Ureter (tissue), 1 donor: Measurements from ENCODE around the gene ATP2B3. TPM values are rescaled to one million over a fixed set of nuclear protein-coding genes. Genes with fewer than 3 reads are reported as not detected.
A peak's percentile ranks its signal among the peaks of the same experiment; 100 is the strongest.

ENCODE experiments used
- DNase-seq: peaks from one replicate; pipeline ENCODE4 v3.0.0-alpha.2; 2020; ENCODE audit warnings: low spot score
- total RNA-seq: library from RNA; stranded (reverse); gene quantifications from one replicate; pipeline ENCODE4 v1.2.4, GENCODE V29; 2023
- donor health status: DM: yes; HTN: yes; CAD: no.

The ATP2B3 gene
- total RNA-seq, 1 donor from 2014 or later, result not detected

DNA sequence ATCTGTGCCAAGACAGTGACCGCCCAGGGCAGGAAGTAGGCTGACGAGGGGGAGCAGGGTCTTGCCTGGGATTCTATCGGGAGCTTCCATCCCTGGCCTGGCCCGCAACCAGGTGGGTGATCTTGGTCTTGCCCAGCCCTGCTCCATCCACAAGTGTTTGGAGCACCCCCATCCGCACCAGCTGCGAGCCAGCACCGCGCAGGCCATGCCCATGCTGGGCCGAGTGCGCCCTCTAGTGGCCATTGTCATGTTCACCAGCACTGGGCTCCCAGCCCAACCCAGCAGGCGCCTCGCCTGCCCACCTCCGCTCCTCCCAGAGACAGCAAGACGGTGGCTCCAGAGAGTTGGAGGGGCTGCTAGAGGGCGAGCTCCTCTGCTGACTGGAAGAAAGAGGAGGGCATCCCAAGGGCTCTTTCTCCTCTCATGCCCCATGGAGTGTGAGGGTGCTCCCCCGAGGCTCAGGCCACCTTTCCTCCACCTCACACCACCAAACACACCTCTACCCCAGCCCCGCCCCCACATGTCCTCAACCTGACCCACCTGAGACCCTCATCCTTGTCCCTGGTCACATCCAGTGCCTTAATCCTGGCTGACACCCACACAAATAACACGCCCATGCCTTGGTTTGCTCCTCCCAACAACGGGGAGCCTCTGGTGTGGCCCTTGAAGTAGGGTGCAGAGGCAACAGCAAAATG is 9.8 kb upstream of the ATP2B3 start:
- peak; percentile 82 for DNase-seq

DNA sequence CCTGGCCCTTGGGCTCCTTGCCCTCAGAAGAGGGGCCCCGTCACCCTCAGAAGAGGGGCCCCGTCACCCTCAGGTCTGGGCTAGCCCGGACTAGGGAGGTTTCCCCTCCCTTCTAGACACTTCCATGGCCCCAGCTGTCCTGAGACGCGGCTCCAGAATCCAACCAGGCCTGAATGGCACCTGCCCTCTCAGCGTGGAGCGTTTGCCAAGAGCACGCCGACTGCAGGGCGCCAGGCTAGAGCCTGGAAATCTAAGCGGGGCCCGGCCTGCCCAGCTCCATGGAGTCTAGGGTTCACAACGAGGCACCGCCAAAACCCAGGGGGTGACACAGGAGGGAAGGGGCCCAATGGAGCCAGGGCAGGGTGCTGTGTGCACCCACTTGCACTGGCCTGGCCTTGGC is 7.8 kb upstream of the ATP2B3 start:
- no peak for DNase-seq

DNA sequence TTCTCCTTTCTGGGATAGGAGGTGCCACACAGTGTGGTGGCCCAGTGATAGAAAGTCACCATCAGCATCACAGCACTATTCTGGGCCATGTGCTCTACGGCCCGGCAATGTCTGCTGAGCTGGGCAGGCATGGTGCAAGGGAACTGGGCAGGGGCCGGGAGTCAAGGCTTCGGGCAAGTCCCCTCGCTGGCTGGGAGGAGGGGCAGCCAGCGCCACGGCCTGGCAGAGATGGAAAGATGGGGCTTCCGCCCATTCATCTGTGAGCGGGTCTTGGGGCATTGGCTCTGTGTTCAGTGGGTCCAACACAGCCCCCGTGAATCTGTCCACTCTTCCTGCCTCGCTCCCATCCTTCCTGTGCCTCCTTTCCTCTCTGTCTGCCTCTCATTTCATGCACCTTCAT is 7.1 kb upstream of the ATP2B3 start:
- DNase-seq, result no peak

DNA sequence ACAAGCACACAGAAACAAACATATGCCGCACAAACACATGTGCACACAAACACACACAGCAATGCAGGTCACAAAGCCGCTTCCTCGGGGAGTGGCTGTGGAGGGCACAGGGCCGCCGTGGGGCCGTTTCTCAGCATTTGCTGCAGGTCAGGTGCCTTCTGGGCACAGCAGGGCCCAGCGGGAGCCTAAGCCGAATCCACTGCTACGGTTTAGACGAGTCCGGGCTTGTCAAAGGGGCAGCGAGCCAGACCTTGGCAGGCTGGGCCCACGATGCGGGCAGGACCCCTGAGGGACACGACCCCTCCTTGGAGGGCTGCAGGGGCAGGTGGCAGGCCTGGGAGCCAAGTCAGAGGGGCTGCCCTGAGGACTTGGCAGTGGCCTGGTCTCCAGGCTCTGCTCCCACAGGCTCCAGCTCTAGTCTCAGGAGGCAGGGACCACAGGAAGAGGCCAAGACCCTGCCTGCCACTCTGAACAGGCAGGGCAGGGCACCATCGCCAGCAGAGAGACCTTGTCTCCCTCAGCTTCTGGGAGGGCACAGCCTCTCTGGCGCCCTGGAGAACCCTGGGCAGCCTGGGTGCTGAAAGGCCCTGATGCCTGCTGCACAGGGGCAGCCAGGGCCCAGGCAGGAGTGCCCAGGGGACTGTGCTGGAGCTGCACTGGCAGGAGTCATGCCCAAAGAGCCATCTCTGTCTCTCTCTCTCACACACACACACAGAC is 5.5 kb upstream of the ATP2B3 start:
- no peak for DNase-seq

DNA sequence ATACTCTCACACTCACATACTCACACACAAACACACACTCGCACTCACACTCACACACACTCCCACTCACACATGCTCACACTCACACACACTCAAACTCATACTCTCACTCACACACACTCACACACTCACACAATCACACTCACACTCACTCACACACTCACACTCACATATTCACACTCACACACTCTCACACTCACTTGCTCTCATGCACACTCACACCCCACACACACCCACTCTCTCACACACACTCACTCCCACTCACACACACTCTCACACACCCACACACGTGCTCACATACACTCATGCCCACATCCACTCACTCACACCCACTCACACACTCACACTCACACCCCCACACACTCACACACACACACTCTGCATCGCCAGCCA is 4.9 kb upstream of the ATP2B3 start:
- DNase-seq, result no peak

DNA sequence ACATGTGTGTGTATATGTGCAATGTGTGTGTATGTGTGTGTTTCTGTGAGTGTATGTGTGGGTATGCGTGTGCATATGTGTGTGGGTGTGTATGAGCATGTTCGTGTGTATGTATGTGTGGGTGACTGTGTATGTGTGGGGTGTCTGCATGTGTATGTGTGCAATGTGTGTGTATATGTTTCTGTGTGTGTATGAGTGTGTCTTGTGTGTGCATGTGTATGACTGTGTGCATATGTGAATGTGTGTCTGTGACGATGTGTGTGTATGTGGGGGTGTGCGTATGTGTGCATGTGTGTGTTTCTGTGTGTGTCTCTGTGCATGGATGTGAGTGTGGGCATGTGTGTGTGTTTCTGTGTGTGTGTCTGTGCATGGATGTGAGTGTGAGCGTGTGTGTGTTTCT is 4.2 kb upstream of the ATP2B3 start:
- no peak for DNase-seq

DNA sequence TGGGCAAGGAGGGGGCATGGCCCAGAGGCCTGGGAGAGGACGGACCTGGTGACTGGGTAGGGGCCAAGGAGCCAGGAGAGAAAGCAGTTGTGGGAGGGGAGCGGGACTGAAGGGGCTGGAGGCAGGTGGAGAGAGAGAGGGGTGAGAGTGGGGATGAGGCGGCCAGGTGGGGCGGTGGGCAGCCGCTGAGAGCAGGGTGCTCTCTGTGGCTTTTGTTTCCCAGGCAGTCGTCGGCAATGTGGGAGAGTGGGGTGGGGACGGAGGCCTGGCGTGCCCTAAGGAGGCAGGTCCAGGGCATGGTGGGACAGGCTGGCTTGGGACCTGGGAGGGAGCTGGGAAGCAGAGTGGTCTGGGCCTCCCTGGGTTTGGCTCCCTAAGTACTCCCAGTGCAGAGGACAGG is 3.2 kb upstream of the ATP2B3 start:
- no peak for DNase-seq

DNA sequence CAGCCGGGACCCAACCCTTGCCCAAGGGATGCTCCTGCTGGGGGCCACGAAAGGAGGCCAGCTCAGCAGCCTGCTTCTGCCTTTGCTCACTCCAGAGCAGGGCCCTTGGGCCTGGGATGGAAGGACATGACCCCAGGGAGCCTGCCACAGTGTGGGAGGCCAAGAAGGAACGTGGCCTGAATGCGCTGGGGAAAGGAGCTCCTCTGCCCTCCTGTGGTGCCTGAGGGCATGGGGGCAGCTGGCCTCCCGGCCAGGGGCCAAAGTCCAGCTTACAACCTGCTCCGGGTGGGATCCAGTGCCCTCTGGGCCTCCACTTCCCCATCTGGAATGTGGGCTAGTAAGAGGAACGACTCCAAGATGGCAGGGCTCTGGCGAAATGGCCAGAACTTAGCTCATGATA is 2.0 kb upstream of the ATP2B3 start:
- DNase-seq, result no peak

DNA sequence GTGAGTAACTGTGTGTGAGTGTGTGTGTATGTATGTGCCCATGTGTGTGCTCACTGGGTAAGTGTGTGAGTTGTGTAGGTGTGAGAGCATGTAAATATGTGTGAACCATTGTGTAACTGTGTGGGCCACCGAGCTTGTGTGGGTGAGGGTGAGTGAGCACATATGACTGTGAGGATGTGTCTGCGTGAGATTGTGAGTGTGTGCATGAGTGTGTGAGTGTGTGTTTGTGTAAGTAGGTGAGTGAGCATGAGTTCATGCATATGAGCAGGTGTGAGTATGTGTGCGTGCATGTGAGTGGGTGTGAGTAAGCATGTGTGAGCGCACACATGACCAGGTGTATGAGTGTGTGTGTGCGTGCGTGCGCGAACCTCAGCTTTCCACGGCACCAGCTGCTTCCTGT is 1.4 kb upstream of the ATP2B3 start:
- DNase-seq, result no peak

DNA sequence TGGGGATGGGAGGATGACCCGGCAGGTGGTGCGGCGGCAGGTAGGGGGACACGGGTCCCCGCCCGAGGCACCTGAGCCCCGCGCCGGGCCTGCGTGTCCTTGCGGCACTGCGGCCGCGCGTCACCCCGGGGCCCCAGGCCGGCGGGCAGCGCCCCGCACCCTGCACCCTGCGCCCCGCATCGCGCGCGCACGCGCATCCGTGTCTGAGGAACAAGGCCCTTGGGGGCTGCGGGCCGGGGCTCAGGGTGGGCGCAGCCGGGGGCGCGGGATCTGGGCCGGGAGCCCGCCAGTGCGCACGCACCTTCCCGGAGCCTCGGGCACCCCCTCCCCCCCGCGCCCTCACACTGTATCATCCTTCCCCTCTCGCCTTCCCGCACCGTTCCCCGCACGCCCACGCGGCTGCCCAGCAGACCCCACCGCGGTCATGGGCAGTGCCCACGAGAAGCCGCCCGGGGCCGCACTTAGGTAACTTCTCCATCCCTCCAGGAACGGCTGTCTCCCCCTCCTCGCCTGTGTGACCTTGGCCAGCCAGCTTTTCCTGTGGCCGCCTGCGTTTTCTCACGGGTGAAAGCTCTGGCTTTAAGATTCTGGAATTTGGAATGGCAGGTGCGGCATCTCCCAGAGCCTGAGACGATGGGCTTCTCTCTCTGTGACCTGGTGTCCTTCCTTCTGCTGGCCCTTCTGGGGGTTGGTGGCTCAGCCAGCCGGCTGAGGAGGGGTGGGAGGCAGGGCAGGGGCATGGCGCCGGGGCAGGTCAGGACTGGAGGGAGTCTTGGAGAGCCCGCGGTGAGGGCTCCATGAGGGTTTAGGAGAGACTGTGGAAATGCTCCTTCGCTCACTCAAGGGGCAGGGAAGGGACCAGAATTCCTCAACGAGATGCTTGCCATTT is 748 bp downstream of the ATP2B3 start:
- DNase-seq, result no peak

DNA sequence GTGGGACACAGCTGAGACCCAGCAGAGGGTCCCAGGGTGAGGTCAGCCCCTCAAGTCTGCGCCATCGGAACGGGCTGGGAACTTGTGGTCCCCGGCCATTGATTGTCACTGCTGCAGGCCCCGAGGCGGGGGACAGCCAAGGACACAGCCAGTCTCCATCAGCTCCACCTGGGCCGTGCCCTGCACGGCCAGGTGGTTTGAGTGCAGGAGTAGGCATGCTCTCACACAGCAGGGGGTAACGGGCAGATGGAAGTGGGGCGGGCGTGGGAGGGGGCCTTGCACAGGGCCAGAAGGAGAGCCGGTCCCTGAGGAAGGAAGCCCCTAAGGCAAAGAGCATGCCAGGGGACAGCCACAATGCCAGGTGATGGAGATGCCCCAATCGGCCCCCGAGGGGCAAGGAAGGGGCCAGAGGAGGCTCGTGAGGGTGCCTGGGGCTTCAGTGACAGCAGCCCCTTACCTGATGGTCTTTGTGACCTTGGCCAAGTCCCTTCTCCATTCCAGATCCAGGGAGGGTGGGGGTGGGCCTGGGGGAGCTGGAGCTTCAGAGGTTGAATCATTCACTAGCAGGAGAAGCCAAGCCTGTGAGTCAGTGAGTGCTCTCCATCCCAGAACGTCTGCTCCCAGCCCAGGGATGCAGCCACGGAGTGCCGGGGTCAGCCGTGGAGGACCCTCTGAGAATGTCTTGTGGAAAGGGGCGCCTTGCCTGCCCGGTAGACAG is 2.3 kb downstream of the ATP2B3 start:
- DNase-seq, result no peak

DNA sequence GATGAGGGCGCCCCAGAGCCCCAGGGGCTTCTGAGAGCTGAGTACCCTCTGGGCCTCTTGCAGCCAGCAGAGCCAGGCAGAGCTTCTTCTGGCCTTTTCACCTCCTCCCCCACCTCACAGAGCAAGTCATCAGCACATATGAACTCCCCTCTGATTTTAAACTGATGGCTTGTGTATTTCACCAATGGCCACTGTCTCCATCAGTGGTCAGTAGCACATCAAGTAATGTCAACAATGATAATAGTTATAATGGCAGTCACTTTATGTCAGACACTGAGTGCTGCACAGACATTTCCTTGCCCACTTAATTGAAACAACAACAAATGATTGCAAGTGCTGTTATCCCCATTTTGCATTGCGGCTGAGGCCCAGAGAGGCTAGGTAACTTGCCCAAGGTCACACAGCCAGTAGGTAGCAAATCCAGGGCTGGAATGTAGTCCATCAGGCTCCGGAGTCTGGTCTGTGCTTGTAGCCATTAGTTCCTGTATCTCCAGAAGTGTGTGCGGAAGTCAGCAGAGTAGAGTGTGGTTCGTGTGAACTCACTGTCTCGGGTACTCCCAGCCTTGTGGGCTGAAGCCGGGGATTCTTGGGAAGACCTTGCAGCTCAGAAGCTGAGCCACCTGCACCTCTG is 3.0 kb downstream of the ATP2B3 start:
- DNase-seq, result no peak

DNA sequence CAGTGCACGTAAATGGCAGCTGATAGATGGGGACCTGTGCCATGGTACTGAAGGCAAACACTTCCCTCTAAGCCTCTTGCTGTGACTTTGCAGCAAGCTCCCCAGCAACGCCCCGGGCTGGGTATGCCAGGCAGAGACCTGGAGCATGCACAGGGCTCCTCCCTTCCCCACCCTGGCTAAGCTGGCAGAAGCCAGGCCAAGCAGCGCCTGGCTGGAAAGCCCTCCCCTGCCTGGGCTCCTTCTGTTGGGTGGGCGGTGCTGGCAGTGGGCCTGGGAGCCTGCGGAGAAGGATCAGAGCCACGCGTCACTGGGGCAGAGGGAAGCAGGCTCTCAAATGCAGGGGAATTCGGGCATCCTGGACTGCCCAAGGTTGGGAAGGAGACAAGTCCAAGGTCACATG is 3.6 kb downstream of the ATP2B3 start:
- DNase-seq, result peak; percentile 58

DNA sequence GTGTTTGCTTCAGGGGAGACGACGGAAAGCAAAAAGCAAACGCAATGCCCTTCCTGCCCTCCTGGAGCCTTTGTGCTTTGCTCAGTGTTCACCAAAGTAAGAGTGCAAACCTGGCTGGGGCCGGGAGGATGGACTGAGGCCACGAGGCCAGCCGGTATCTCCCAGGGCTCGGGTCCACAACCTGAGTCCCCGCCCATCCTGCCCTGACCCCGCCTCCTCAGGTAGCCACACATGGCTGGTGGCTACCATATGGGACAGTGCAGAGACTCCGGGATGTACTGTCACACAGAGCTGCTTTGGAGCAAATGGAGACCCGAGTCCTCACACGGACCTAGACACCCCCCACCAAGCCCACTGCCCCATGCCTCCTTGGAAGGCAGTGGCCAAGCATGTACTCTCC is 4.8 kb downstream of the ATP2B3 start:
- DNase-seq, result no peak

DNA sequence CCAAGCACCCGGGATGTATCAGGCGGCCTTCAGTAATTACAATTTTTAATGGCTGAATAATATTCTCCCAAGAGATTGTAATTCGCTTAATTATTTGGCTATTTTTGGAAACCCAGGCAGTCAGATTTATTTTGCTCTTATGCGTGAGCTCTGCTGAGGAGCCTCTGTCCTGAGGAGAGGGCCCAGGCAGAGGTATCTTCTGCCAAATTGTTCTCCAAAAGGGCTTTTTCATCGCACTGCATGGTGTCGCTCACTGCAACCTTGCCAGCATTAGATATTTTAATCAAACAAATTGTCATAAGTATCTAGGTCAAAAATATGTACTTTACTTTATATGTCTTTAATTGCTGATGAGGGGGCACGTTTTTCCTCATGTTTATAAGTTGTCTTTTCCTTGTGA is 5.8 kb downstream of the ATP2B3 start:
- no peak for DNase-seq

DNA sequence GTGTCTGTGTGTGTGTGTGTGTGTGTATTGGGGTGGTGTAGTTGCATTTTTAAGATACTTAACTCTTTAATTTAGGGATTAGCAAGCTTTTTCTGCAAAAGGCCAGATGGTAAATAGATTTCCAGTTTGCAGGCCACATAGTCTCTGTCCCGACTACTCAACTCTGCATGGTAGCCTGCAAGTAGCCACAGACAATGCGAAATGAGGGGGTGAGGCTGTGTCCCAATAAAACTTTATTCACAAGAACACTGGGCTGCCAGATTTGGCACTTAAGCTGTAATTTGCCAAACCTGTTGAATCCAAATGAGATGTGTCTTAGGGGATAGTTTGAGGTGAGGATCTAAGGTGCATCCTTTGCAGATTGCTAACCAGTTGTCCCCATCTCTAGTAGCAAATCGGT is 6.8 kb downstream of the ATP2B3 start:
- DNase-seq, result no peak

DNA sequence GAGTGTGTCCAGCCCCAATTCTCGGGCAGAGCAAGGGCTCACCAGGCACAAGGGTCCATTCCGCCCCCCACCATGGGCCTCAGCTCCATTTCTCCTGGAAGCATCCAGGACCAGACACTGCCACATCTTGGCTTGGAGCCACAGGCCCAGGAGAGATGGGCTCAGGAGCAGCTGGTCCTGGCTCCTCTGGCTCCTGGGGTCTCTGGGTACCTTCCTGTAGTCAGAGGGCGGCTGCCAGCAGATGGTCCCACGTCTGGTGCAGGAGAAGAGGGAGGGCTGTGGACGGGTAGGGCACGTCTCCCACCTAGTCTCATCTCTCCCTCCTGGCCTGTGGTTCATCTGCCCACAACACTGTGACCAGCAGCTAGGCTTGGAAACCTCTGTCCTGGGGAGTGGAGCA is 8.0 kb downstream of the ATP2B3 start:
- no peak for DNase-seq

DNA sequence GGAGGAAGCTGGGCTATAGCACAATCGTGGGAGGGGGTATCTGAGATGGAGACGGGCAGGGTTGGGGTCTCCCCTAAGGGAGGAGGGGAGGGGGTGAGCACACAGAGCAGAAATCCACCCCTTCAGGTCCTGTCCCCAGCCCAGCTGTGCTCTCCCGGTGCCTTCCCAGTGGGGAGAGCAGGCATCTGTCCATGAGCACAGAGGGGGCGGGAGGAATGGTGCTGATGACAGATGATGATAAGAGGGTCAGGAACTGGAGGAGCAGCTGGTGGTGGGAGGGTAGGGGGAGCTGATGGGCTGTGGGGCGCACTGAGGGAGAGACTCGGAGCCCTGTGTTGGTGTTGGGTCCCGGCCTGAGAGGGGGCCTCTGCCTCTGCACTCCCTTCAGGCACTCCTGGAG is 8.6 kb downstream of the ATP2B3 start:
- no peak for DNase-seq

DNA sequence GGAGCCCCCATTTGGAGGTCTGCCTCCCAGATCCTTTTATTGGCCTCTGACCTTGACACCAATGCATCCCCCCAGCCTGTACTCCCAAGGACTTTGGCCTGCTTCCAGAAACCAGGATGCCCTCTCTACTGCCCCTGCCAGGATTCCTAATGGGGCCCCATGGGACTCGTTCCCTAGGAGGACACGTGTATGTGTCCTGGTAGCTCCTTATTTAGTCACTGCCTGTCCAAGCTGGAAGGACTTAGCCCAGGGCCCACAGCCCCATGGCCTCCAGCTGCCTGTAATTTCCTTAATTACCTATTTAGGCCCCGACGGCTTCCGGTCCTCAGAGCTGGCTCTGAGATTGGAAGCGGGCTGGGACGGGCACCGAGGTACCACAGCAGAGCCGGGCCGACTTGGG is 9.4 kb downstream of the ATP2B3 start:
- DNase-seq, result no peak

DNA sequence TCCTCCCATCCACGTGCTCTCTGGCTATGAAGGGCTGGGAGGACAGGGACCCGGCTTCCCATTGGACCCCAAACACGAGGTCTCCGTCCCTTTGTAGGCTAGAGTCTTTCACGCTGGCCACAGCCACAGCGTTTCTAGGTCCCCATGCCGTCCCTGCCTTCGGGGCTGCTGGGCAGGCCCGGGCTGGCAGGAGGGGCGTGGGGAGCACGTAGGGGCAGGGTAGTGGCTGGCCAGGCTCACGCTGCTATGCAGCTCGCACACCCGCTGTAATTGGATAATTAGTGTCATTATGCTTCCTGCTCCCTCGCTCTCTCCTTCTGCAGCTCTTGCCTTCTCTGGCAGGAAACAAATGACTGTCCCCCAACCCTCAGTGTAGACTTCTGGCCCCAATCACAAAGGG is 9.8 kb downstream of the ATP2B3 start:
- DNase-seq, result no peak

DNA sequence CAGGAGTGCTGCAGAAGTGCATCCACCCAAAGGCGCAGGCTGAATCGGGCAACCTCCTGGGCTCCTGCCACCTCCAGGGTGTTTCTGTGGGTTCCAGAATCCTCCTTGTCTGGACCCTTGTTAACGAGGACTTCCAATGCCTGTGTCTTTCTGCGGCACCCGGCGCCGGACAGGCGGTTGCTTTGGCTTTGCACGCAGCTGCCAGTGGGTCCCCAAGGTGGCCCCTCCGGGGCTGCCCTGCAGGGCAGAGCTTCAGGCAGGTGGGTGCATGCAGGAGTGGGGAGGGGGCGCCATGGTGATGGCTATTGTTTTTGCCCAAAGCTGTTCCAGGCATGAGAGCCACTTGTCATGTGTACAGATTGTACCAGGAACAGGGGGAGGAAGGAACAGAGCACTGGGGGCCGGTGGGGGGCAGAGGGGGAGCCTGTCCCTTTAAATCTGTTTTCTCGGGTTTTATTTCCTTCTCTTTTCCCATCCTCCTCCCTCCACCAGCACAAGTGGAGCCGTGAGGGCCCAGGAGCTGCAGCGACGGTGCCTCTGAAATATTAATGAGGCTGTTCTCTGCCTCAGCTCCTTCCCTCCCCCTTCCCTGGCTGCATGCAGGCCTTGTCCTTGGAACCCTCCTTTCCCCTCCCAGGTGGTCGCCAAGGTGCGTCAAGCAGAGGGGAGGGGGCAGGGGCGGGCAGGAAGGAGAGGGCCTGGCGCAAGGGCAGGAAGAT is 13.1 kb downstream of the ATP2B3 start:
- DNase-seq, result no peak
